Esophagus muscularis mucosa (tissue), 4 donors: ENCODE data around the gene DOCK2.

ENCODE experiments used
- CTCF ChIP-seq, 3 experiments: fragments of 200-600 bp in 2 of 3; fragments of 450-650 bp in 1 of 3; sonication (generic) in 2 of 3; IDR thresholded peaks; one replicate each; pipeline ENCODE4 v1.5.1; 2017 to 2019; ENCODE audit warnings: antibody characterized with exemption in 3 of 3, mild to moderate bottlenecking in 2 of 3, moderate library complexity in 1 of 3
- EP300 ChIP-seq: sonication (generic); formaldehyde crosslinking; IDR thresholded peaks from one replicate; pipeline ENCODE4 v1.6.1; 2017; ENCODE audit warnings: antibody characterized with exemption
- POLR2A ChIP-seq: fragments of 450-650 bp; IDR thresholded peaks from one replicate; pipeline ENCODE4 v1.6.1; 2017; ENCODE audit warnings: antibody characterized with exemption, moderate library complexity, mild to moderate bottlenecking, low read depth
- POLR2AphosphoS5 ChIP-seq, 2 donors: sonication (generic); formaldehyde crosslinking; IDR thresholded peaks; one replicate each; pipeline ENCODE4 v1.6.1; 2017; ENCODE audit warnings: antibody characterized with exemption in 2 of 2

GRCh38 chr5:169904508-169904907 lies 267.4 kb downstream of the DOCK2 start:
- no peak for TF ChIP-seq CTCF (IDR thresholded peaks at IDR 0.05)
- no peak for TF ChIP-seq POLR2A
- TF ChIP-seq POLR2AphosphoS5 (IDR thresholded peaks at IDR 0.05), result no peak
- no peak for TF ChIP-seq EP300
